Peyer's patch (tissue), 4 donors: Measurements from ENCODE around the gene GRPEL1. TPM values are rescaled to one million over a fixed set of nuclear protein-coding genes. Genes with fewer than 3 reads are reported as not detected.

Experiments used
- DNase-seq, 3 donors: peaks; one replicate each; pipeline ENCODE4 v3.0.0-alpha.2; 2017 to 2019
- H3K27ac ChIP-seq, 4 donors: fragments of 200-600 bp; sonication (generic); one replicate each; pipeline ENCODE4 v1.5.1; 2016 to 2019
- H3K27me3 ChIP-seq, 2 donors: fragments of 200-600 bp; sonication (generic); one replicate each; pipeline ENCODE4 v1.5.1; 2019
- H3K36me3 ChIP-seq, 3 donors: fragments of 200-600 bp; sonication (generic); one replicate each; pipeline ENCODE4 v1.5.1; 2016 to 2019
- H3K4me1 ChIP-seq, 4 donors: fragments of 200-600 bp; sonication (generic); one replicate each; pipeline ENCODE4 v1.5.1; 2016 to 2019
- H3K4me3 ChIP-seq, 4 donors: fragments of 200-600 bp; sonication (generic); 1 replicate in 3 of 4; 2 replicates in 1 of 4; pipeline ENCODE4 v1.5.1; 2016 to 2019; ENCODE audit warnings: mild to moderate bottlenecking in 1 of 4
- H3K9me3 ChIP-seq, 4 donors: fragments of 200-600 bp; sonication (generic); one replicate each; pipeline ENCODE4 v1.5.1; 2016 to 2019; ENCODE audit warnings: mild to moderate bottlenecking in 1 of 4
- CTCF ChIP-seq, 6 experiments: fragments of 450-650 bp in 4 of 6; fragments of 200-600 bp in 2 of 6; sonication (generic) in 1 of 6; IDR thresholded peaks; one replicate each; pipeline ENCODE4 v1.5.1; 2017 to 2019; ENCODE audit warnings: antibody characterized with exemption in 6 of 6, mild to moderate bottlenecking in 3 of 6, moderate library complexity in 1 of 6
- POLR2A ChIP-seq, 2 donors: fragments of 450-650 bp; IDR thresholded peaks; one replicate each; pipeline ENCODE4 v1.5.1; 2017; ENCODE audit warnings: antibody characterized with exemption in 2 of 2, mild to moderate bottlenecking in 2 of 2, moderate library complexity in 2 of 2
- total RNA-seq, 4 donors: library from RNA; depleted of rRNA; stranded (reverse); fragments of >200 nt; gene quantifications; one replicate each; pipeline ENCODE4 v1.1.0, GENCODE V29; 2016

Gene GRPEL1
- total RNA-seq, 4 donors from 2014 or later, result 13.2 to 35.4 (median 17.8) TPM

- Histone ChIP-seq H3K4me1 (no peaks in the 10 kb centered on the region), H3K9me3 (no peaks in the 10 kb centered on the region), H3K4me3 (no peak overlapping the region), H3K27ac (no peak overlapping the region), H3K36me3 (peaks cover 0 to 86% (median 0%) of the 10 kb centered on the region in 3 donors), H3K27me3 (no peaks in the 10 kb centered on the region)
- DNase-seq, result no peak
- TF ChIP-seq POLR2A (IDR thresholded peaks at IDR 0.05) (no peak), CTCF (IDR thresholded peaks at IDR 0.05) (no peak)
These were observed 51.8 kb downstream of the GRPEL1 start for GRCh38 chr4:7016086-7016485.

- Histone ChIP-seq H3K27me3 (no peaks in the 10 kb centered on the region), H3K36me3 (peaks cover 0 to 86% (median 0%) of the 10 kb centered on the region in 3 donors), H3K9me3 (no peaks in the 10 kb centered on the region), H3K4me3 (no peak overlapping the region), H3K27ac (no peak overlapping the region), H3K4me1 (no peaks in the 10 kb centered on the region)
- no peak for DNase-seq
- TF ChIP-seq POLR2A (IDR thresholded peaks at IDR 0.05) (no peak), CTCF (IDR thresholded peaks at IDR 0.05) (no peak)
These were observed 52.4 kb downstream of the GRPEL1 start for GRCh38 chr4:7015383-7016035.

- no peaks in the 10 kb centered on the region for H3K9me3 ChIP-seq
- TF ChIP-seq CTCF (IDR thresholded peaks at IDR 0.05) (no peak), POLR2A (IDR thresholded peaks at IDR 0.05) (no peak)
- H3K4me1 ChIP-seq, result no peaks in the 10 kb centered on the region
- DNase-seq, result no peak
- H3K36me3 ChIP-seq, result peaks cover 0 to 86% (median 0%) of the 10 kb centered on the region in 3 donors
- no peak overlapping the region for H3K27ac ChIP-seq
- H3K27me3 ChIP-seq, result no peaks in the 10 kb centered on the region
- H3K4me3 ChIP-seq, result no peak overlapping the region
These were observed 53.0 kb downstream of the GRPEL1 start for GRCh38 chr4:7014815-7015214.

GRCh38 chr4:7013175-7013574 lies 54.7 kb downstream of the GRPEL1 start:
- Histone ChIP-seq H3K9me3 (no peaks in the 10 kb centered on the region), H3K4me1 (no peaks in the 10 kb centered on the region), H3K4me3 (no peak overlapping the region), H3K27me3 (no peaks in the 10 kb centered on the region), H3K27ac (no peak overlapping the region), H3K36me3 (peaks cover 0 to 93% (median 0%) of the 10 kb centered on the region in 3 donors)
- TF ChIP-seq CTCF (IDR thresholded peaks at IDR 0.05) (no peak), POLR2A (IDR thresholded peaks at IDR 0.05) (no peak)
- DNase-seq, result no peak

- Histone ChIP-seq H3K36me3 (peaks cover 0 to 86% (median 0%) of the 10 kb centered on the region in 3 donors), H3K4me1 (peaks cover 0 to 13% (median 0%) of the 10 kb centered on the region in 4 donors), H3K4me3 (no peak overlapping the region), H3K9me3 (no peaks in the 10 kb centered on the region), H3K27ac (no peak overlapping the region), H3K27me3 (no peaks in the 10 kb centered on the region)
- DNase-seq, result no peak
- no peak for TF ChIP-seq CTCF (IDR thresholded peaks at IDR 0.05)
- no peak for TF ChIP-seq POLR2A (IDR thresholded peaks at IDR 0.05)
These were observed 58.3 kb downstream of the GRPEL1 start for GRCh38 chr4:7009564-7009963.

Other genes with a start within 250 kb of the GRPEL1 start
- 10 to 100 TPM; 44.8 to 67.7 (median 55.7) TPM for gene TBC1D14, start 158.2 kb downstream of the GRPEL1 start, total RNA-seq
- 10 to 100 TPM; 23.1 to 31.4 (median 27.8) TPM for gene TADA2B, start 24.7 kb downstream of the GRPEL1 start, total RNA-seq
- gene SORCS2, start 124.5 kb upstream of the GRPEL1 start, total RNA-seq, result 1 to 10 TPM in 2 of 4 donors, under 1 TPM in 2; 0.53 to 9.9 (median 0.90) TPM